Panc1 (cell line): ENCODE measurements around the gene STAB2. TPM values are rescaled to one million over a fixed set of nuclear protein-coding genes. Genes with fewer than 3 reads are reported as not detected.

Experiments
- ATAC-seq: fragments of 200-7000 bp; cut with Tn5 transposase; 2 replicates; pipeline ENCODE4 v1.9.1; 2020; ENCODE audit warnings: mild to moderate bottlenecking, moderate library complexity
- BruUV-seq: library from RNA; stranded (reverse); fragments of 400-500 nt; replicated peaks from 2 replicates; lab custom pipeline; 2021; lab: Mats Ljungman, UMichigan
- CTCF ChIA-PET: fragments of 300-600 bp; sonication (Branson Sonifier 250); formaldehyde crosslinking; loops from one replicate; lab custom pipeline; 2022; ENCODE audit warnings: antibody characterized with exemption; lab: Charles Lee
- POLR2A ChIA-PET: fragments of 300-600 bp; sonication (Branson Sonifier 250); formaldehyde crosslinking; loops from one replicate; lab custom pipeline; 2022; ENCODE audit warnings: antibody characterized with exemption; lab: Charles Lee
- DNase-seq: peaks from one replicate; pipeline ENCODE4 v3.0.0-alpha.2; 2010; ENCODE audit warnings: low read depth, low spot score
- H3K27ac ChIP-seq: 2 replicates; pipeline ENCODE4 v1.5.1; 2011; ENCODE audit warnings: mild to moderate bottlenecking, low read length, inconsistent platforms
- H3K27me3 ChIP-seq: fragments of 200-500 bp; sonication (Bioruptor generic); 2 replicates; pipeline ENCODE4 v1.6.0; 2014; ENCODE audit warnings: low read length, inconsistent platforms; ENCODE audit not compliant: control insufficient read depth, insufficient read depth
- H3K36me3 ChIP-seq: fragments of 200-500 bp; sonication (Bioruptor generic); 2 replicates; pipeline ENCODE4 v1.5.1; 2014; ENCODE audit warnings: inconsistent platforms, mild to moderate bottlenecking, low read length, moderate library complexity; ENCODE audit not compliant: control insufficient read depth, insufficient read depth
- H3K4me1 ChIP-seq: 2 replicates; pipeline ENCODE4 v1.5.1; 2011; ENCODE audit warnings: inconsistent platforms, mild to moderate bottlenecking, low read length, moderate library complexity; ENCODE audit not compliant: control insufficient read depth, insufficient read depth
- H3K4me3 ChIP-seq, 2 experiments: 2 replicates each; pipeline ENCODE4 v1.5.1; 2011 to 2012; ENCODE audit warnings: low read depth in 2 of 2, low read length in 2 of 2, mild to moderate bottlenecking in 2 of 2, inconsistent platforms in 1 of 2, moderate library complexity in 1 of 2
- H3K9me3 ChIP-seq: fragments of 200-500 bp; sonication (Bioruptor generic); 2 replicates; pipeline ENCODE4 v1.5.1; 2014; ENCODE audit warnings: low read depth, mild to moderate bottlenecking, inconsistent platforms, low read length, moderate library complexity; ENCODE audit not compliant: control insufficient read depth, insufficient read depth
- CTCF ChIP-seq: fragments of 450-650 bp; IDR thresholded peaks from 2 replicates; pipeline ENCODE4 v1.5.1; 2017; ENCODE audit warnings: mild to moderate bottlenecking
- POLR2AphosphoS5 ChIP-seq: IDR thresholded peaks from 2 replicates; pipeline ENCODE4 v1.6.1; 2012; ENCODE audit warnings: mild to moderate bottlenecking, low read depth, low read length, moderate library complexity
- REST ChIP-seq, 2 experiments: IDR thresholded peaks; 2 replicates each; pipeline ENCODE4 v1.6.1; 2011 to 2012; ENCODE audit warnings: low read depth in 2 of 2, control low read depth in 1 of 2, low read length in 1 of 2, mild to moderate bottlenecking in 1 of 2, moderate library complexity in 1 of 2; ENCODE audit not compliant: insufficient read depth in 1 of 2
- SIN3A ChIP-seq: IDR thresholded peaks from 2 replicates; pipeline ENCODE4 v1.6.1; 2012; ENCODE audit warnings: low read depth, mild to moderate bottlenecking, low read length, moderate library complexity, borderline replicate concordance; ENCODE audit not compliant: insufficient read depth
- TCF7L2 ChIP-seq: IDR thresholded peaks from 2 replicates; pipeline ENCODE4 v1.6.1; 2011; ENCODE audit warnings: mild to moderate bottlenecking, low read depth, low read length, inconsistent platforms
- in situ Hi-C: cut with HindIII; loops from 2 replicates; pipeline ENCODE4 v1.10.0; 2016; ENCODE audit warnings: low sequenced_read_pairs, low pct_unique_long_range_greater_than_20kb
- intact Hi-C: fragments of 100-400 bp; cut with micrococcal nuclease; formaldehyde crosslinking; loops from one replicate; pipeline ENCODE4 v1.10.0; 2022; ENCODE audit not compliant: unreplicated experiment
- total RNA-seq: library from RNA; stranded (reverse); gene quantifications from one replicate; pipeline ENCODE4 v1.2.1, GENCODE V29; 2021; ENCODE audit not compliant: unreplicated experiment

Gene STAB2
- total RNA-seq, 1 experiment from 2014 or later = not detected

- no TSS peak for BruUV-seq
- no peak for ATAC-seq
- in situ Hi-C loops = no loop called here
- H3K9me3 ChIP-seq = no peaks in the 10 kb centered on the region
- ChIA-PET CTCF (no interaction called here), POLR2A (no interaction called here)
- H3K4me1 ChIP-seq = peaks cover 15% of the 10 kb centered on the region
- DNase-seq = no peak
- no peaks in the 10 kb centered on the region for H3K27me3 ChIP-seq
- intact Hi-C loops = no loop called here
- no peak overlapping the region for H3K4me3 ChIP-seq
- no peak for TF ChIP-seq TCF7L2
- no peak for TF ChIP-seq REST (IDR thresholded peaks at IDR 0.05; ENCODE audit: insufficient read depth in 1 of 2, low read depth in 2 of 2, low read length in 1 of 2)
- TF ChIP-seq POLR2AphosphoS5 = no peak
- no peak for TF ChIP-seq SIN3A
- no peak for TF ChIP-seq CTCF
- H3K27ac ChIP-seq = no peak overlapping the region
- peaks cover 5% of the 10 kb centered on the region for H3K36me3 ChIP-seq
Observed at GRCh38 chr12:103799857-103800771, 213.0 kb downstream of the STAB2 start.

DNA sequence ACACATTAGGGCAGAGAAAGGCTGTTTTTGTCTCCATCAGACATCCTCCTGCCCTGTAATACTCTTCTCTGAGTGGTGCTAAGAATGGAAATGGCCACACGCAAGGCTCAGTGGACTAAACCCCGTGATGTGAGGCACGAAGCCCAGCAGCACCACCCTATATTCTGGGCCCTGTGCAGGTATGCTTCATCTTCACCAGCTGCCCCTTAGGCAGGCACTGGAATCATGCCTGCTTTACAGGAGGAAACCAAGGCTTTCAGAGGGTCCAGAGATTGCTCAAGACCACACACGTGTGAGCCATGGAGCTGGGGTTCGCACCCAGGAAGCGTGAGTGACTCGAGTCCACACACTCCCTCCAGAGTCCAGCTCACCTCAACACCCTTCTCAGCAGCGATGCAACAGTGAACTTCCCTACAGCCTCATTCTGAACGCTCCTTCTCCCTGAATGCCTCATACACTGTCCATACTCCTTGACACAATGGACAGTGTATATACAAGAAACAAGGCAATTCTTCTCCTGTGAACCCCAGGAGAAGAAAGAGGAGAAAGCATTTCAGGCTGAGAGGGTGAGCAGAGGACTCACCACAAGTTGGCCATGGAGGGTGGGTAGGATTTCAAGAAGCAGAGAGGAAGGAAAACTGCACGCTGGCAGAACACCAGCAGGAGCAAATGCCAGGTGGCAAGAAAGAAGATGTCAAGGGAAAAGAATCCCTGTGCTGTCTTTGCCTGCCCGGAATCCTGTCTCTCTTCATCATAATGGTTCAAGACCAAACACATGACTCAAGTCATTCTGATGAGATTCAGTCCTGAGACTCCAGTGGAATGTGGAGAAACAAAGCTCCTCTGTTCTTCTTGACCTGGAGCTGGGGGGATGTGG lies 214.9 kb downstream of the STAB2 start:
- H3K4me3 ChIP-seq = no peak overlapping the region
- BruUV-seq = no TSS peak
- in situ Hi-C loops = no loop called here

More for the DNA sequence above, 214.9 kb downstream of the STAB2 start:
- ATAC-seq (0 out of 2 replicates have a peak, but pooled peaks have one; percentile 3), DNase-seq (no peak)
- ChIA-PET CTCF (no interaction called here), POLR2A (no interaction called here)
- Histone ChIP-seq H3K9me3 (no peaks in the 10 kb centered on the region), H3K27ac (peak overlapping the region; percentile 55), H3K27me3 (no peaks in the 10 kb centered on the region), H3K4me1 (peaks cover 33% of the 10 kb centered on the region), H3K36me3 (peaks cover 7% of the 10 kb centered on the region; the same call in 1 of the 2 replicates)
- intact Hi-C loops = no loop called here
- TF ChIP-seq POLR2AphosphoS5 (no peak), CTCF (no peak), TCF7L2 (no peak), REST (IDR thresholded peaks at IDR 0.05; ENCODE audit: insufficient read depth in 1 of 2, low read depth in 2 of 2, low read length in 1 of 2) (no peak), SIN3A (no peak)
